ENCODE data around the gene NKX1-2.

DNA sequence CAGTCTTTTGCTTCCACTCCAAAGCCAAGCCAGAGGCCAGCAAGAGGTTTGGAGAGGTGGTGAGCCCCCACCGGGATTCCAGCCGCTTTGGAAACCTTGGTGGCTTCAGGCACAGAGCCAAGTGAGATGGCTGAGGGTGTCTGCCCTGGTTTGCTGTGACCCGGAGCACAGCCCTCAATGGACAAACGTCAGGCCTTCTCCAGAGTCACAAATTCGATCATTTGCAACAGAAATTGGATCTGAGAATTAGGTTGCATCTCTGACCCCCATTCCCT is 885 bp upstream of the NKX1-2 start:
- TF ChIP-seq POLR2A (IDR thresholded peaks at IDR 0.05), result no peak
- TF ChIP-seq, protein P1, sequence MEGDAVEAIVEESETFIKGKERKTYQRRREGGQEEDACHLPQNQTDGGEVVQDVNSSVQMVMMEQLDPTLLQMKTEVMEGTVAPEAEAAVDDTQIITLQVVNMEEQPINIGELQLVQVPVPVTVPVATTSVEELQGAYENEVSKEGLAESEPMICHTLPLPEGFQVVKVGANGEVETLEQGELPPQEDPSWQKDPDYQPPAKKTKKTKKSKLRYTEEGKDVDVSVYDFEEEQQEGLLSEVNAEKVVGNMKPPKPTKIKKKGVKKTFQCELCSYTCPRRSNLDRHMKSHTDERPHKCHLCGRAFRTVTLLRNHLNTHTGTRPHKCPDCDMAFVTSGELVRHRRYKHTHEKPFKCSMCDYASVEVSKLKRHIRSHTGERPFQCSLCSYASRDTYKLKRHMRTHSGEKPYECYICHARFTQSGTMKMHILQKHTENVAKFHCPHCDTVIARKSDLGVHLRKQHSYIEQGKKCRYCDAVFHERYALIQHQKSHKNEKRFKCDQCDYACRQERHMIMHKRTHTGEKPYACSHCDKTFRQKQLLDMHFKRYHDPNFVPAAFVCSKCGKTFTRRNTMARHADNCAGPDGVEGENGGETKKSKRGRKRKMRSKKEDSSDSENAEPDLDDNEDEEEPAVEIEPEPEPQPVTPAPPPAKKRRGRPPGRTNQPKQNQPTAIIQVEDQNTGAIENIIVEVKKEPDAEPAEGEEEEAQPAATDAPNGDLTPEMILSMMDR (IDR thresholded peaks at IDR 0.05 in 8 of 11, conservative IDR thresholded peaks at IDR 0.05 in 3 of 11), result no peak

Measured in spleen (tissue), 7 donors.